Rectal smooth muscle tissue (tissue), 1 donor: Measurements from ENCODE around the gene GTF2A2.

ENCODE experiments used
- H3K27ac ChIP-seq: one replicate; pipeline ENCODE4 v1.7.0; 2013; ENCODE audit warnings: low read depth, low read length, inconsistent platforms
- H3K27me3 ChIP-seq: one replicate; pipeline ENCODE4 v1.7.0; 2013; ENCODE audit warnings: low read length; ENCODE audit not compliant: control insufficient read depth, insufficient read depth
- H3K36me3 ChIP-seq: one replicate; pipeline ENCODE4 v1.7.0; 2013; ENCODE audit warnings: low read length; ENCODE audit not compliant: control insufficient read depth, insufficient read depth
- H3K4me1 ChIP-seq: one replicate; pipeline ENCODE4 v1.7.0; 2013; ENCODE audit warnings: low read length; ENCODE audit not compliant: control insufficient read depth, insufficient read depth
- H3K4me3 ChIP-seq: one replicate; pipeline ENCODE4 v1.7.0; 2013; ENCODE audit warnings: low read length
- H3K9ac ChIP-seq: one replicate; pipeline ENCODE4 v1.7.0; 2013; ENCODE audit warnings: low read length

The GTF2A2 gene

DNA sequence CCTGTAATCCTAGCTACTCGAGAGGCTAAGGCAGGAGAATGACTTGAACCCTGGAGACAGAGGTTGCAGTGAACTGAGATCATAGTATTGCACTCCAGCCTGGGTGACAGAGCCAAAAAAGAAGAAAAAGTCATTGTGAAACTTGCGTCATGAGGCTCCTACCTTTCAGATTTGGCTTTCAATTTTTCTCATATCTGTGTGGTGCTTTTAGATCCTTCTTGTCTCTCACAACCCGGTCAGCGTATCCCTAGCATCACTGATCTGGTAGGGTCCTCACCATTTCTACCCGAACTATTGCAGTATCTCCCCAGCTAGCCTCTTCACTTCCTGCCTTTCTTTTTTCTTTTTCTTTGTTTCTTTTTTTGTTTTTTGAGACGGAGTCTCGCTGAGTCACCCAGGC is 67.3 kb downstream of the GTF2A2 start:
- Histone ChIP-seq H3K27ac (no peak overlapping the region), H3K9ac (no peak overlapping the region), H3K36me3 (no peaks in the 10 kb centered on the region), H3K27me3 (no peaks in the 10 kb centered on the region), H3K4me1 (no peaks in the 10 kb centered on the region), H3K4me3 (no peak overlapping the region)
